NCI-H345 (cell line): ENCODE measurements around the gene LMO2.

Experiments
- DNase-seq: peaks from one replicate; lab custom pipeline; 2025; lab: John Stamatoyannopoulos, UW

The LMO2 gene

GRCh38 chr11:33819278-33820035 is 72.4 kb downstream of the LMO2 start:
- no peak for DNase-seq
